HepG2 (cell line): Measurements from ENCODE around the gene SLC13A3. TPM values are rescaled to one million over a fixed set of nuclear protein-coding genes. Genes with fewer than 3 reads are reported as not detected.

Experiments
- ATRX ChIP-seq: sonication (generic); formaldehyde crosslinking; IDR thresholded peaks from 2 replicates; pipeline ENCODE4 v1.4.0; 2020; ENCODE audit warnings: missing genetic modification reagents, borderline replicate concordance
- CC2D1A ChIP-seq: sonication (generic); formaldehyde crosslinking; IDR thresholded peaks from 2 replicates; pipeline ENCODE4 v1.8.1; 2023; ENCODE audit warnings: mild to moderate bottlenecking, missing genetic modification reagents
- EED ChIP-seq: sonication (generic); formaldehyde crosslinking; IDR thresholded peaks from 2 replicates; pipeline ENCODE4 v1.5.0; 2020; ENCODE audit warnings: mild to moderate bottlenecking, missing genetic modification reagents
- HDAC6 ChIP-seq: fragments of 200-600 bp; sonication (generic); IDR thresholded peaks from 2 replicates; pipeline ENCODE4 v1.7.0; 2017; ENCODE audit warnings: mild to moderate bottlenecking, antibody characterized with exemption, low read length, low read depth
- HNF4A ChIP-seq: sonication (generic); formaldehyde crosslinking; IDR thresholded peaks from 2 replicates; pipeline ENCODE4 v1.4.0; 2020; ENCODE audit warnings: missing genetic modification reagents
- HOXA3 ChIP-seq: sonication (generic); formaldehyde crosslinking; IDR thresholded peaks from 2 replicates; pipeline ENCODE4 v1.5.0; 2020; ENCODE audit warnings: missing genetic modification reagents
- MED1 ChIP-seq: sonication (generic); formaldehyde crosslinking; IDR thresholded peaks from 2 replicates; pipeline ENCODE4 v1.4.0; 2020; ENCODE audit warnings: missing genetic modification reagents
- NFATC3 ChIP-seq: sonication (generic); formaldehyde crosslinking; IDR thresholded peaks from 2 replicates; pipeline ENCODE4 v1.5.1; 2020; ENCODE audit warnings: mild to moderate bottlenecking, missing genetic modification reagents
- PAWR ChIP-seq: sonication (generic); formaldehyde crosslinking; IDR thresholded peaks from 2 replicates; pipeline ENCODE4 v1.4.0; 2020; ENCODE audit warnings: missing genetic modification reagents, mild to moderate bottlenecking, borderline replicate concordance
- SCMH1 ChIP-seq: sonication (generic); formaldehyde crosslinking; IDR thresholded peaks from 2 replicates; pipeline ENCODE4 v1.9.0; 2021; ENCODE audit warnings: missing genetic modification reagents, mild to moderate bottlenecking, borderline replicate concordance
- SP140L ChIP-seq: sonication (generic); formaldehyde crosslinking; IDR thresholded peaks from 2 replicates; pipeline ENCODE4 v1.4.0; 2020; ENCODE audit warnings: missing genetic modification reagents, borderline replicate concordance
- STAG1 ChIP-seq: sonication (generic); formaldehyde crosslinking; IDR thresholded peaks from 2 replicates; pipeline ENCODE4 v1.4.0; 2020; ENCODE audit warnings: missing genetic modification reagents
- THAP11 ChIP-seq: IDR thresholded peaks from 2 replicates; pipeline ENCODE4 v1.6.1; 2016; ENCODE audit warnings: missing biosample characterization, missing genetic modification reagents
- YEATS2 ChIP-seq: sonication (generic); formaldehyde crosslinking; IDR thresholded peaks from 2 replicates; pipeline ENCODE4 v1.4.0; 2020; ENCODE audit warnings: missing genetic modification reagents, borderline replicate concordance
- ZNF256 ChIP-seq: sonication (generic); formaldehyde crosslinking; conservative IDR thresholded peaks from 2 replicates; pipeline ENCODE4 v1.4.0; 2020; ENCODE audit warnings: missing genetic modification reagents
- ZNF660 ChIP-seq: sonication (generic); formaldehyde crosslinking; IDR thresholded peaks from 2 replicates; pipeline ENCODE4 v1.5.1; 2020; ENCODE audit warnings: mild to moderate bottlenecking, low read depth, missing genetic modification reagents, borderline replicate concordance
- polyA plus RNA-seq, 8 experiments: library from polyadenylated mRNA; depleted of rRNA in 3 of 8; stranded (reverse) in 7 of 8; unstranded in 1 of 8; fragments of >200 nt; fragmentation: Illumina TruSeq in 4 of 8; extraction: Trizol in 4 of 8; gene quantifications; 2 replicates each; pipeline versions ENCODE4 v1.2.1 to v1.2.3, GENCODE V29; 2011 to 2016; ENCODE audit warnings: low read depth in 4 of 8, missing spikeins in 1 of 8, mixed read lengths in 1 of 8; ENCODE audit not compliant: insufficient read depth in 1 of 8
- total RNA-seq, 5 experiments: library from RNA; depleted of rRNA; stranded (reverse); fragments of >200 nt; fragmentation: Illumina TruSeq; extraction: Trizol; gene quantifications; 2 replicates each; pipeline ENCODE4 v1.2.3, GENCODE V29; 2016; ENCODE audit warnings: low read depth in 1 of 5
- TF ChIP-seq, protein P1 (sequence below): IDR thresholded peaks from 2 replicates; pipeline ENCODE4 v1.6.1; 2012; ENCODE audit warnings: low read depth, low read length, improper control_type of control experiment
- TF ChIP-seq, protein P2 (sequence below): sonication (generic); formaldehyde crosslinking; IDR thresholded peaks from 2 replicates; pipeline ENCODE4 v1.5.0; 2020; ENCODE audit warnings: missing genetic modification reagents, mild to moderate bottlenecking, borderline replicate concordance
- TF ChIP-seq, protein P3 (sequence below): sonication (generic); formaldehyde crosslinking; IDR thresholded peaks from 2 replicates; pipeline ENCODE4 v1.4.0; 2020; ENCODE audit warnings: missing genetic modification reagents
- TF ChIP-seq, protein P4 (sequence below): sonication (generic); formaldehyde crosslinking; conservative IDR thresholded peaks from 2 replicates; pipeline ENCODE4 v1.8.1; 2023; ENCODE audit warnings: missing genetic modification reagents
- TF ChIP-seq, protein P5 (sequence below): sonication (generic); formaldehyde crosslinking; IDR thresholded peaks from 2 replicates; pipeline ENCODE4 v1.4.0; 2020; ENCODE audit warnings: missing genetic modification reagents, mild to moderate bottlenecking, borderline replicate concordance
- TF ChIP-seq, protein P6 (sequence below): sonication (generic); formaldehyde crosslinking; IDR thresholded peaks from 2 replicates; pipeline ENCODE4; 2020; ENCODE audit warnings: missing genetic modification reagents, mild to moderate bottlenecking, borderline replicate concordance

SLC13A3 gene
- total and polyA plus RNA-seq, 2 of the 13 experiments (the other 11 are each of a cell fraction or from before 2014, with no cell fraction given), result 66.5 to 76.0 TPM

DNA sequence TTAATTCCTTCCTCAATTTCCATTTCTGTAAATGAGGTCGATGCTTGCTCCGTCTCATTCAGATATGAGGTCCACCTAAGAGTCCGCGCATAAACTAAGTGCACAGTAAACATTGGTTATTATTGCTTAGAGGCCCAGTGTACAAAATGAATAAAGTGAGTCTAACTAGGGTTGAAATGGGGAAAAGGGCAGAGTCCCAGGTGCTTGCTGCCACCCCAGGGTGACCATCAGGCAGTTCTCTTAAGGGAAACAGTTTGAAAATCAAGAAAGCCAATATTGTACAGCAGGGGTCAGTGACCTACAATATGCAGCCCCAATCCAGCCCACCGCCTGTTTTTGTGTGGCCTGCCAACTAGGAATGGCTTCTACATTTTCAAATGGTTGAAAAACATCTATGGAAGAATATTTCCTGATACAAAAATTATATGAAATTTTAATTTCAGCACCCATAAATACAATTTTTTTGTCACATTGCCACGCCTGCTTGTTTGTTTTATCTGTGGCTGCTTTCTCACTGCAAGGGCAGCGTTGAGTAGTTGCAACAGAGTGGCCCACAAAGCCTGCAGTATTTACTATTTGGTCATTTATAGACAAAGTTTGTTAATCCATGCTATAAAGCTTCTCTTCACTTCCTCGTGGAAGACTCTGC is 43.3 kb downstream of the SLC13A3 start (continued):
- TF ChIP-seq, protein P1, sequence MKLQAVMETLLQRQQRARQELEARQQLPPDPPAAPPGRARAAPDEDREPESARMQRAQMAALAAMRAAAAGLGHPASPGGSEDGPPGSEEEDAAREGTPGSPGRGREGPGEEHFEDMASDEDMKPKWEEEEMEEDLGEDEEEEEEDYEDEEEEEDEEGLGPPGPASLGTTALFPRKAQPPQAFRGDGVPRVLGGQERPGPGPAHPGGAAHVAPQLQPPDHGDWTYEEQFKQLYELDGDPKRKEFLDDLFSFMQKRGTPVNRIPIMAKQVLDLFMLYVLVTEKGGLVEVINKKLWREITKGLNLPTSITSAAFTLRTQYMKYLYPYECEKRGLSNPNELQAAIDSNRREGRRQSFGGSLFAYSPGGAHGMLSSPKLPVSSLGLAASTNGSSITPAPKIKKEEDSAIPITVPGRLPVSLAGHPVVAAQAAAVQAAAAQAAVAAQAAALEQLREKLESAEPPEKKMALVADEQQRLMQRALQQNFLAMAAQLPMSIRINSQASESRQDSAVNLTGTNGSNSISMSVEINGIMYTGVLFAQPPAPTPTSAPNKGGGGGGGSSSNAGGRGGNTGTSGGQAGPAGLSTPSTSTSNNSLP, result peak; percentile 15; the same call in 1 of the 2 replicates
- TF ChIP-seq, protein P2, sequence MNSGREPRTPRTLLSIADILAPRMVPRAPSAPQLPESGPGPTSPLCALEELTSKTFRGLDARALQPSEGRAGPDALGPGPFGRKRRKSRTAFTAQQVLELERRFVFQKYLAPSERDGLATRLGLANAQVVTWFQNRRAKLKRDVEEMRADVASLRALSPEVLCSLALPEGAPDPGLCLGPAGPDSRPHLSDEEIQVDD (CRISPR knock-in tag), result no peak
- TF ChIP-seq, protein P3, sequence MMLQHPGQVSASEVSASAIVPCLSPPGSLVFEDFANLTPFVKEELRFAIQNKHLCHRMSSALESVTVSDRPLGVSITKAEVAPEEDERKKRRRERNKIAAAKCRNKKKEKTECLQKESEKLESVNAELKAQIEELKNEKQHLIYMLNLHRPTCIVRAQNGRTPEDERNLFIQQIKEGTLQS (CRISPR knock-in tag), result no peak
- TF ChIP-seq HOXA3 (CRISPR knock-in tag) (no peak), SP140L (CRISPR knock-in tag) (no peak), HDAC6 (no peak), ZNF660 (no peak), STAG1 (CRISPR knock-in tag) (peak; percentile 29; the same call in 1 of the 2 replicates), ATRX (CRISPR knock-in tag) (no peak), MED1 (CRISPR knock-in tag) (no peak), NFATC3 (CRISPR knock-in tag) (no peak), YEATS2 (CRISPR knock-in tag) (no peak), PAWR (CRISPR knock-in tag) (no peak), SCMH1 (CRISPR knock-in tag) (no peak), HNF4A (CRISPR knock-in tag) (no peak), THAP11 (CRISPR knock-in tag) (no peak), ZNF256 (CRISPR knock-in tag) (no peak), EED (no peak), CC2D1A (no peak)
- TF ChIP-seq, protein P4, sequence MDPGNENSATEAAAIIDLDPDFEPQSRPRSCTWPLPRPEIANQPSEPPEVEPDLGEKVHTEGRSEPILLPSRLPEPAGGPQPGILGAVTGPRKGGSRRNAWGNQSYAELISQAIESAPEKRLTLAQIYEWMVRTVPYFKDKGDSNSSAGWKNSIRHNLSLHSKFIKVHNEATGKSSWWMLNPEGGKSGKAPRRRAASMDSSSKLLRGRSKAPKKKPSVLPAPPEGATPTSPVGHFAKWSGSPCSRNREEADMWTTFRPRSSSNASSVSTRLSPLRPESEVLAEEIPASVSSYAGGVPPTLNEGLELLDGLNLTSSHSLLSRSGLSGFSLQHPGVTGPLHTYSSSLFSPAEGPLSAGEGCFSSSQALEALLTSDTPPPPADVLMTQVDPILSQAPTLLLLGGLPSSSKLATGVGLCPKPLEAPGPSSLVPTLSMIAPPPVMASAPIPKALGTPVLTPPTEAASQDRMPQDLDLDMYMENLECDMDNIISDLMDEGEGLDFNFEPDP, result no peak
- TF ChIP-seq, protein P5, sequence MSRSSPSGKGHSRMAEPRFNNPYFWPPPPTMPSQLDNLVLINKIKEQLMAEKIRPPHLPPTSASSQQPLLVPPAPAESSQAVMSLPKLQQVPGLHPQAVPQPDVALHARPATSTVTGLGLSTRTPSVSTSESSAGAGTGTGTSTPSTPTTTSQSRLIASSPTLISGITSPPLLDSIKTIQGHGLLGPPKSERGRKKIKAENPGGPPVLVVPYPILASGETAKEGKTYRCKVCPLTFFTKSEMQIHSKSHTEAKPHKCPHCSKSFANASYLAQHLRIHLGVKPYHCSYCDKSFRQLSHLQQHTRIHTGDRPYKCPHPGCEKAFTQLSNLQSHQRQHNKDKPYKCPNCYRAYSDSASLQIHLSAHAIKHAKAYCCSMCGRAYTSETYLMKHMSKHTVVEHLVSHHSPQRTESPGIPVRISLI (CRISPR knock-in tag), result no peak
- TF ChIP-seq, protein P6, sequence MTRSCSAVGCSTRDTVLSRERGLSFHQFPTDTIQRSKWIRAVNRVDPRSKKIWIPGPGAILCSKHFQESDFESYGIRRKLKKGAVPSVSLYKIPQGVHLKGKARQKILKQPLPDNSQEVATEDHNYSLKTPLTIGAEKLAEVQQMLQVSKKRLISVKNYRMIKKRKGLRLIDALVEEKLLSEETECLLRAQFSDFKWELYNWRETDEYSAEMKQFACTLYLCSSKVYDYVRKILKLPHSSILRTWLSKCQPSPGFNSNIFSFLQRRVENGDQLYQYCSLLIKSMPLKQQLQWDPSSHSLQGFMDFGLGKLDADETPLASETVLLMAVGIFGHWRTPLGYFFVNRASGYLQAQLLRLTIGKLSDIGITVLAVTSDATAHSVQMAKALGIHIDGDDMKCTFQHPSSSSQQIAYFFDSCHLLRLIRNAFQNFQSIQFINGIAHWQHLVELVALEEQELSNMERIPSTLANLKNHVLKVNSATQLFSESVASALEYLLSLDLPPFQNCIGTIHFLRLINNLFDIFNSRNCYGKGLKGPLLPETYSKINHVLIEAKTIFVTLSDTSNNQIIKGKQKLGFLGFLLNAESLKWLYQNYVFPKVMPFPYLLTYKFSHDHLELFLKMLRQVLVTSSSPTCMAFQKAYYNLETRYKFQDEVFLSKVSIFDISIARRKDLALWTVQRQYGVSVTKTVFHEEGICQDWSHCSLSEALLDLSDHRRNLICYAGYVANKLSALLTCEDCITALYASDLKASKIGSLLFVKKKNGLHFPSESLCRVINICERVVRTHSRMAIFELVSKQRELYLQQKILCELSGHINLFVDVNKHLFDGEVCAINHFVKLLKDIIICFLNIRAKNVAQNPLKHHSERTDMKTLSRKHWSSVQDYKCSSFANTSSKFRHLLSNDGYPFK, result no peak
